HCT116 (cell line): Measurements from ENCODE around the gene HMGB2. TPM values are rescaled to one million over a fixed set of nuclear protein-coding genes. Genes with fewer than 3 reads are reported as not detected.
A peak's percentile ranks its signal among the peaks of the same experiment; 100 is the strongest.

Experiments
- ATAC-seq: fragments of 200-7000 bp; cut with Tn5 transposase; 2 replicates; pipeline ENCODE4 v1.9.1; 2020; ENCODE audit warnings: mild to moderate bottlenecking, moderate library complexity
- BruUV-seq: library from RNA; stranded (reverse); fragments of 400-500 nt; replicated peaks from 2 replicates; lab custom pipeline; 2021; lab: Mats Ljungman, UMichigan
- CTCF ChIA-PET: fragments of 300-600 bp; sonication (Branson Sonifier 250); formaldehyde crosslinking; loops from one replicate; lab custom pipeline; 2021; ENCODE audit warnings: antibody characterized with exemption; lab: Charles Lee
- POLR2A ChIA-PET: fragments of 300-600, 350-600 bp; sonication (Branson Sonifier 250); formaldehyde crosslinking; loops from one replicate; lab custom pipeline; 2021; ENCODE audit warnings: antibody characterized with exemption; lab: Charles Lee
- RAD21 ChIA-PET, 2 experiments: fragments of 300-600 bp; sonication (Branson Sonifier 250); formaldehyde crosslinking; loops; one replicate each; lab custom pipeline; 2023; ENCODE audit warnings: low total read pairs in 2 of 2; ENCODE audit not compliant: uncharacterized antibody in 2 of 2, unreplicated experiment in 2 of 2, low non-redundant PET in 1 of 2; lab: Charles Lee
- DNase-seq: peaks from one replicate; pipeline ENCODE4 v3.0.0-alpha.2; 2010; ENCODE audit warnings: low read depth, low spot score
- H2AFZ ChIP-seq: fragments of 200-600 bp; shearing (Covaris generic), sonication (generic); 2 replicates; pipeline ENCODE4 v1.6.1; 2017; ENCODE audit warnings: low read depth, mixed run types, mixed read lengths, antibody characterized with exemption, low read length; ENCODE audit not compliant: poor library complexity, severe bottlenecking
- H3K27ac ChIP-seq: 2 replicates; pipeline ENCODE4 v1.5.1; 2012; ENCODE audit warnings: low read depth, low read length
- H3K27me3 ChIP-seq: fragments of 200-600 bp; sonication (generic); 2 replicates; pipeline ENCODE4 v1.6.1; 2016; ENCODE audit warnings: mixed run types, low read length, mixed read lengths; ENCODE audit not compliant: insufficient read depth
- H3K36me3 ChIP-seq, 2 experiments: fragments of 200-500 bp in 1 of 2; fragments of 200-600 bp in 1 of 2; sonication (Bioruptor generic) in 1 of 2; sonication (generic) in 1 of 2; 2 replicates each; pipeline versions ENCODE4 v1.5.1 to v1.6.1; 2014 to 2016; ENCODE audit warnings: low read length in 2 of 2, inconsistent platforms in 1 of 2, mixed read lengths in 1 of 2, mixed run types in 1 of 2; ENCODE audit not compliant: insufficient read depth in 2 of 2, control insufficient read depth in 1 of 2
- H3K4me1 ChIP-seq, 2 experiments: fragments of 200-600 bp in 1 of 2; sonication (generic) in 1 of 2; 2 replicates each; pipeline versions ENCODE4 v1.5.1 to v1.6.1; 2012 to 2017; ENCODE audit warnings: low read length in 2 of 2, inconsistent platforms in 1 of 2, mild to moderate bottlenecking in 1 of 2, mixed read lengths in 1 of 2, mixed run types in 1 of 2, moderate library complexity in 1 of 2; ENCODE audit not compliant: insufficient read depth in 2 of 2, control insufficient read depth in 1 of 2
- H3K4me2 ChIP-seq: fragments of 200-600 bp; sonication (generic); 2 replicates; pipeline ENCODE4 v1.6.1; 2017; ENCODE audit warnings: mixed run types, low read length, mixed read lengths
- H3K4me3 ChIP-seq, 2 experiments: fragments of 200-600 bp in 1 of 2; sonication (generic) in 1 of 2; replicated peaks in 1 of 2; 2 replicates each; pipeline ENCODE4 v1.5.1; 2011 to 2016; ENCODE audit warnings: low read length in 2 of 2, control low read depth in 1 of 2, low read depth in 1 of 2, mild to moderate bottlenecking in 1 of 2, mixed read lengths in 1 of 2, mixed run types in 1 of 2
- H3K79me2 ChIP-seq: fragments of 200-600 bp; sonication (generic); 2 replicates; pipeline ENCODE4 v1.6.1; 2017; ENCODE audit warnings: mild to moderate bottlenecking, mixed run types, low read length, moderate library complexity, mixed read lengths; ENCODE audit not compliant: insufficient read depth
- H3K9ac ChIP-seq: fragments of 200-600 bp; sonication (generic); 2 replicates; pipeline ENCODE4 v1.6.1; 2016; ENCODE audit warnings: low read length, mixed read lengths
- H3K9me2 ChIP-seq: fragments of 200-600 bp; sonication (generic), shearing (Covaris generic); 2 replicates; pipeline ENCODE4 v1.6.1; 2017; ENCODE audit warnings: mixed run types, mild to moderate bottlenecking, moderate library complexity; ENCODE audit not compliant: insufficient read depth
- H3K9me3 ChIP-seq, 2 experiments: fragments of 200-500 bp in 1 of 2; fragments of 200-600 bp in 1 of 2; sonication (Bioruptor generic) in 1 of 2; sonication (generic) in 1 of 2; 2 replicates each; pipeline ENCODE4 v1.6.1; 2014 to 2017; ENCODE audit warnings: low read length in 2 of 2, mixed read lengths in 2 of 2, inconsistent platforms in 1 of 2, low read depth in 1 of 2, mild to moderate bottlenecking in 1 of 2, mixed run types in 1 of 2, moderate library complexity in 1 of 2; ENCODE audit not compliant: control insufficient read depth in 1 of 2, insufficient read depth in 1 of 2
- H4K20me1 ChIP-seq: fragments of 200-600 bp; sonication (generic), shearing (Covaris generic); 2 replicates; pipeline ENCODE4 v1.6.1; 2017; ENCODE audit warnings: mixed run types, mild to moderate bottlenecking, moderate library complexity; ENCODE audit not compliant: insufficient read depth
- CBX3 ChIP-seq: IDR thresholded peaks from 2 replicates; pipeline ENCODE4 v1.6.1; 2012; ENCODE audit warnings: low read depth
- CEBPB ChIP-seq: IDR thresholded peaks from 2 replicates; pipeline ENCODE4 v1.6.1; 2012; ENCODE audit warnings: low read depth
- CTCF ChIP-seq, 3 experiments: fragments of 200-600 bp in 1 of 3; sonication (generic) in 1 of 3; IDR thresholded peaks in 2 of 3; conservative IDR thresholded peaks in 1 of 3; 2 replicates each; pipeline ENCODE4 v1.5.1; 2012 to 2017; ENCODE audit warnings: low read depth in 2 of 3, low read length in 2 of 3, antibody characterized with exemption in 1 of 3, borderline replicate concordance in 1 of 3, control low read depth in 1 of 3, mild to moderate bottlenecking in 1 of 3, mixed read lengths in 1 of 3, mixed run types in 1 of 3, moderate library complexity in 1 of 3; ENCODE audit not compliant: insufficient read depth in 1 of 3
- EGR1 ChIP-seq: IDR thresholded peaks from 2 replicates; pipeline ENCODE4 v1.6.1; 2012; ENCODE audit warnings: low read depth
- ELF1 ChIP-seq: IDR thresholded peaks from 2 replicates; pipeline ENCODE4 v1.6.1; 2012; ENCODE audit warnings: low read depth, borderline replicate concordance
- EZH2 ChIP-seq: fragments of 200-600 bp; sonication (generic); IDR thresholded peaks from 2 replicates; pipeline ENCODE4 v1.6.1; 2017; ENCODE audit warnings: antibody characterized with exemption, mixed run types
- MAX ChIP-seq: IDR thresholded peaks from 2 replicates; pipeline ENCODE4 v1.6.1; 2012
- POLR2AphosphoS5 ChIP-seq: IDR thresholded peaks from 2 replicates; pipeline ENCODE4 v1.6.1; 2011; ENCODE audit warnings: mild to moderate bottlenecking, low read depth, low read length, moderate library complexity
- RAD21 ChIP-seq: IDR thresholded peaks from 2 replicates; pipeline ENCODE4 v1.6.1; 2012; ENCODE audit warnings: low read depth, mild to moderate bottlenecking
- SIN3A ChIP-seq: IDR thresholded peaks from 2 replicates; pipeline ENCODE4 v1.6.1; 2012; ENCODE audit warnings: low read depth
- SP1 ChIP-seq: IDR thresholded peaks from 2 replicates; pipeline ENCODE4 v1.6.1; 2012; ENCODE audit warnings: low read depth
- SRF ChIP-seq: IDR thresholded peaks from 2 replicates; pipeline ENCODE4 v1.6.1; 2012; ENCODE audit warnings: low read depth
- ZBTB33 ChIP-seq: IDR thresholded peaks from 2 replicates; pipeline ENCODE4 v1.6.1; 2011; ENCODE audit warnings: mild to moderate bottlenecking, low read length, moderate library complexity; ENCODE audit not compliant: insufficient replicate concordance; ENCODE audit errors: extremely low read depth
- ZFX ChIP-seq: fragments of 450-650 bp; IDR thresholded peaks from 2 replicates; pipeline ENCODE4 v1.6.1; 2017
- intact Hi-C: fragments of 100-400 bp; cut with micrococcal nuclease; formaldehyde crosslinking; loops from 2 replicates; pipeline ENCODE4 v1.10.0; 2022
- total RNA-seq: library from RNA; stranded (reverse); gene quantifications from one replicate; pipeline ENCODE4 v1.2.1, GENCODE V29; 2021; ENCODE audit not compliant: unreplicated experiment

HMGB2 gene
- total RNA-seq, 1 experiment from 2014 or later: 388 TPM

- ChIA-PET RAD21 (interaction anchor here in 1 of 2 experiments (0.9 kb wide), 1 partner anchor 98 kb away, joined by 3 read pairs; no protein-coding TSS in a partner anchor), POLR2A (interaction anchor here (1.3 kb wide), 1 partner anchor 15 kb away, joined by 5 read pairs; the partner anchor contains the start of gene HMGB2), CTCF (interaction anchor here (0.9 to 4.5 kb wide), 9 partner anchors 9 to 174 kb away, joined by 3 to 21 read pairs (median 11); partner anchors contain the start of gene SAP30)
- Histone ChIP-seq H3K79me2 (no peaks in the 10 kb centered on the region), H3K36me3 (peaks cover 0 to 5% of the 10 kb centered on the region in 2 experiments; a peak in 2 of 4 replicates), H3K4me1 (no peaks in the 10 kb centered on the region), H4K20me1 (no peaks in the 10 kb centered on the region), H3K9me2 (no peaks in the 10 kb centered on the region), H3K9ac (no peak overlapping the region), H3K27ac (no peak overlapping the region), H3K4me3 (no peak overlapping the region), H3K4me2 (no peak overlapping the region), H3K27me3 (no peaks in the 10 kb centered on the region), H2AFZ (no peak overlapping the region), H3K9me3 (no peaks in the 10 kb centered on the region)
- no peak for DNase-seq
- no TSS peak for BruUV-seq
- TF ChIP-seq ELF1 (no peak), CEBPB (no peak), EZH2 (no peak)
- intact Hi-C loops: loop anchor here (1.0 to 10.0 kb wide), 4 partner anchors 98 to 995 kb away; no protein-coding TSS in a partner anchor
- ATAC-seq: no peak
Observed at GRCh38 chr4:173319696-173320095, 14.5 kb downstream of the HMGB2 start.

GRCh38 chr4:173318648-173319211, 15.4 kb downstream of the HMGB2 start:
- RAD21 ChIA-PET: interaction anchor here (0.6 to 0.9 kb wide), 2 partner anchors 99 to 367 kb away, joined by 3 read pairs; no protein-coding TSS in a partner anchor

More at GRCh38 chr4:173318648-173319211, 15.4 kb downstream of the HMGB2 start:
- ChIA-PET POLR2A (interaction anchor here (1.3 kb wide), 1 partner anchor 15 kb away, joined by 5 read pairs; the partner anchor contains the start of gene HMGB2), CTCF (interaction anchor here (0.7 to 4.5 kb wide), 13 partner anchors 10 to 305 kb away, joined by 3 to 21 read pairs (median 7); partner anchors contain the start of gene SAP30)
- Histone ChIP-seq H3K9me2 (no peaks in the 10 kb centered on the region), H4K20me1 (no peaks in the 10 kb centered on the region), H3K4me3 (no peak overlapping the region), H3K4me2 (no peak overlapping the region), H3K4me1 (no peaks in the 10 kb centered on the region), H3K9ac (no peak overlapping the region), H3K79me2 (no peaks in the 10 kb centered on the region), H2AFZ (no peak overlapping the region), H3K27me3 (no peaks in the 10 kb centered on the region), H3K9me3 (no peaks in the 10 kb centered on the region), H3K36me3 (peaks cover 0 to 5% of the 10 kb centered on the region in 2 experiments; a peak in 3 of 4 replicates), H3K27ac (no peak overlapping the region)
- DNase-seq (peak; percentile 15), ATAC-seq (peak; percentile 30; the same call in 1 of the 2 replicates)
- BruUV-seq: no TSS peak
- intact Hi-C loops: loop anchor here (1.0 to 10.0 kb wide), 3 partner anchors 99 to 836 kb away; no protein-coding TSS in a partner anchor
- TF ChIP-seq CTCF (IDR thresholded peaks at IDR 0.05 in 2 of 3, conservative IDR thresholded peaks at IDR 0.05 in 1 of 3; ENCODE audit: borderline replicate concordance in 1 of 3, insufficient read depth in 1 of 3, low read depth in 2 of 3, low read length in 2 of 3) (peak in 1 of 3 experiments; percentile 50; a peak in 1 of 6 replicates), SP1 (no peak), ZBTB33 (no peak), ELF1 (no peak), ZFX (no peak), SIN3A (no peak), RAD21 (peak; percentile 59), CBX3 (no peak), EZH2 (no peak), MAX (no peak), EGR1 (no peak), POLR2AphosphoS5 (no peak), SRF (no peak)
